Mesendoderm (in vitro differentiated cells): ENCODE measurements around the gene COX19.

ENCODE experiments used
- small RNA-seq: library from polyadenylated mRNA; stranded (forward); fragments of <200 nt; extraction: miRNeasy Mini kit (QIAGEN cat#:217004); gene quantifications from one replicate; pipeline ENCODE3, GENCODE V24; 2013; ENCODE audit not compliant: insufficient read depth

The COX19 gene

Small RNAs within 50 kb of the gene (small RNA-seq; reads per million reads assigned to genes)
- gene MIR339 = 198 reads per million, percentile 97 among the genes with 10 or more reads in this experiment
